GM18519 (cell line): ENCODE data around the gene SPN.
"Not testable (repeated sequence)": the region's sequence is repeated elsewhere in the genome, so short reads cannot be mapped to it uniquely, and the experiment has no call there.

ENCODE experiments used
- ATAC-seq: cut with Tn5 transposase; IDR thresholded peaks from one replicate; pipeline ENCODE4 v1.9.1; 2021; ENCODE audit warnings: mild to moderate bottlenecking, moderate library complexity; ENCODE audit not compliant: unreplicated experiment, low FRiP score

SPN gene, protein sequence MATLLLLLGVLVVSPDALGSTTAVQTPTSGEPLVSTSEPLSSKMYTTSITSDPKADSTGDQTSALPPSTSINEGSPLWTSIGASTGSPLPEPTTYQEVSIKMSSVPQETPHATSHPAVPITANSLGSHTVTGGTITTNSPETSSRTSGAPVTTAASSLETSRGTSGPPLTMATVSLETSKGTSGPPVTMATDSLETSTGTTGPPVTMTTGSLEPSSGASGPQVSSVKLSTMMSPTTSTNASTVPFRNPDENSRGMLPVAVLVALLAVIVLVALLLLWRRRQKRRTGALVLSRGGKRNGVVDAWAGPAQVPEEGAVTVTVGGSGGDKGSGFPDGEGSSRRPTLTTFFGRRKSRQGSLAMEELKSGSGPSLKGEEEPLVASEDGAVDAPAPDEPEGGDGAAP

GRCh38 chr16:29663016-29663806, at the start of gene SPN:
TSS of gene SPN (plus strand) at chr16:29663247. CDS start at chr16:29663729, 482 bp downstream.
- ATAC-seq = no peak

DNA sequence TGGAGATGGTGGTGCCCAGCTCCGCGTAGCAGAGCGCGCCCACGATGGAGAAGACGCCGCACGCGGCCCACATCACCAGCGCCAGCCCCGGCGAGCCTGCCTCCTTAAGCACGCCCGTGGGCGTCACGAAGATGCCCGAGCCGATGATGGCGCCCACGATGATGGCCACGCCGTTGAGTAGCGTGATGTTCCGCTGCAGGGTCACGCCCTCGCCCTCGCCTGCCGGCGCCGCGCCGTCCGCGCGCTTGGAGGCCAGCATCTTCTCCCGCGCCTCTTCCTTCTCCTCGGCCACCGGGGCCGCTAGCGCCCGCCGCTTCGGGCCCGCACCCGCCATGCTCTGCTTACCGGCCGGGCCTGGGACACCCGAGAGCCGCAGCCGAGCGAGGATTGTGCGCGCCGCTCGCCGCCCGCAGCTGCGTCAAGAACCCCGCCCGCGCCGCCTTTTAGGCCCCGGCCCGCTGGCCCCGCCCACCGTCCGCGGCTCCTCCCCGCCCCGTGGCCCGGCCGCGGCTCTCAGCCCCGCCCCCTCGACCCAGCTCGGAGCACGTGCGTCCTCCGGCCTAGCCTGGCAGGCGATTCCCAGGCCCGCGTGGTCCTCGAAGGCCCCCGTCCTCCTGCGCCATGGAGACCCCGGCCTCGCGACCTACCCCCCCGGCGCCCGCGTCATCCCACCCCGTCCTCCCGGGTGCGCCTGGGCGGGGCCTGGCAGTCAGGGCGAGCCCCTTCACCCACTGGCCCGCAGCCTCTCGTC, 49.6 kb upstream of the SPN start:
- ATAC-seq = not testable (repeated sequence)

DNA sequence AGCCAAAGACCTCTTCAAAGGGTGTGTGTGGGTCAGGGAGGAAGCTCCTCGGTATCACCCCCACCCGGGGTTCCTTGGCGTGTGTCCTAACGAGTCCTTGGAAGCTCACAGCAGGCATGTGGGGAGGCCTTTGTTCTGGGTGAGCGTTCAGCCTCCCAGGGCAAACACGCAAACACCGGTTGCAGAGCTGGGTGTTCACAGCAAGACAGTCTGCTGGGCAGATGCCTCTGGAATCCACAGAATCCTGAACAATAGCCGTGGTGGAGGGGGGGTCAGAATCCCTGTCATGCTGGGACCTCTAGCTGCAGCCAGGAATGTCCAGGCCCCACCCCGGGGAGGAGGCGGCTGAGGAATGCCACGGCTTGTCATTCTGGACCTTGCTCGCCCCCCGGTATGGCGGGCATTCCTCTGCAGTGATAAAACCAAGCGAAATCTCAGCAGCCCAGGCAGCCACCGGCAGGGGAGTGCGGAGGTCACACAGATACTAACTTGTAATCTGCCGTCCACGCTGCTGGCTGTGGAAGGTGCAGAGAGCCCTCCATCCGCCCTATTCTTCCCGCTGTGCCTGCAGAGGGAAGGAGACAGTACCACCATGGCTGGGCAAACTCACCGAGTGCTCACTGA, 48.2 kb upstream of the SPN start:
- not testable (repeated sequence) for ATAC-seq

GRCh38 chr16:29616127-29616526, 46.9 kb upstream of the SPN start:
- not testable (repeated sequence) for ATAC-seq

DNA sequence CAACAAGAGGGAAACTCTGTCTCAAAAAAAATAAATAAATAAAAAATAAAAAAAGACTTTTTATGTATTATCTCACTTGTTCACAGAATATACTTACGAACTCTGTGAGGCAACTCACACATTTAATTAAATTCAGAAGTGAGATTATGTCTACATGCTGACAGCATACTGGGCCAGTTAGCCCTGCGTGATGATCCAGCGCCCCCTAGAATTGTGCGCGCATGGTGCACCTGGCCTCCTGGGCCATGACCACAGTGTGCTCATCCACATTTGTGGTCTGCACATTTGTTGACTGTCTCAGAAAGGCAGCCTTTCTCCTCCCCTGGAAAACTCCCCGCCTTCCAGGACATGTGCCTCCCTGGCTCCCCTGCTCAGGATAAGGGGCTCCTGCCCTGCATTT, 42.5 kb upstream of the SPN start:
- not testable (repeated sequence) for ATAC-seq

DNA sequence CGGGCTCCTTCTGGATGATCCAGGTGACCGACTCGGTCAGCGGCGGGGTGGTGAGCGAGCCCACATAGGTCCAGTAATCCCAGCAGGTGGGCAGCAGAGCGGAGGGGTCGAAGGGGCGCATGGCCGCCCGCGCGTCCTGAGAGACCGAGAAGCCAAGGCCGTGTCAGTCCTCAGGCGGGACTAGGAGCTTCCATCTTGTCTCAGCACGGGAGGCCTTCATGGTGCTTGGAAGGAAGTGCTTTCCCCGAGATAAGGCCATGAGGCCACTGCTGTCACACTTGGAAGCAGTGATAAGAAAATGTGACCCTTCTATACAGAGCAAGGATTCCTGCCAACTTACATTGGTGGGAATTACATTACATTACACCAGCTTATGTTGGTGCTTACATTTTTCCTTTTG, 40.3 kb upstream of the SPN start:
- not testable (repeated sequence) for ATAC-seq

GRCh38 chr16:29623253-29623652, 39.8 kb upstream of the SPN start:
- not testable (repeated sequence) for ATAC-seq

- ATAC-seq = not testable (repeated sequence)
Measured at GRCh38 chr16:29625114-29625513, 37.9 kb upstream of the SPN start.

GRCh38 chr16:29626778-29627331, 36.2 kb upstream of the SPN start:
- not testable (repeated sequence) for ATAC-seq

DNA sequence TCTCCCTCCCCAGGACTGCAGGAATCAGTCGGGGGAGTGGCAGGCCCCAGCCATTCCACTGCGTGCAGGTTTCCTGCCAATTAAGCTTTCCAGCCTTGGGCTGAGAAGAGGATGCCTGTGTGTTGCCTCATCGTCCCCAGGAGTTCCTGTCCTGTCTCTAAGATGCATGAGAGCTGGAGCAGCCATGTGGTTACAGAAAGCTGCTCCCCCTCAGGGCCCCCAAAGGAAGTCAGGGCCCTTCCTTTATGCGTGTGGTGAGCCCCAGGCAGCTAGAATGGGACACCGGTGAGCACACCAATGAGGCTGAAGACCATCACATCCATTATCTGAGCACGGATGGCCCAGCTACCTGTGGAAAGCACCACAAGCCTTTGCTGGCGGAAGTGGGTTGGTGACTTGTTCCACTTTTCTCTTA, 35.4 kb upstream of the SPN start:
- ATAC-seq = not testable (repeated sequence)

- not testable (repeated sequence) for ATAC-seq
Measured at GRCh38 chr16:29628707-29629106, 34.3 kb upstream of the SPN start.

GRCh38 chr16:29629318-29629717, 33.7 kb upstream of the SPN start:
- ATAC-seq = not testable (repeated sequence)

GRCh38 chr16:29631658-29632057, 31.4 kb upstream of the SPN start:
- not testable (repeated sequence) for ATAC-seq

GRCh38 chr16:29635902-29636301, 27.1 kb upstream of the SPN start:
- not testable (repeated sequence) for ATAC-seq

- ATAC-seq = not testable (repeated sequence)
Measured at GRCh38 chr16:29636368-29636767, 26.7 kb upstream of the SPN start.

DNA sequence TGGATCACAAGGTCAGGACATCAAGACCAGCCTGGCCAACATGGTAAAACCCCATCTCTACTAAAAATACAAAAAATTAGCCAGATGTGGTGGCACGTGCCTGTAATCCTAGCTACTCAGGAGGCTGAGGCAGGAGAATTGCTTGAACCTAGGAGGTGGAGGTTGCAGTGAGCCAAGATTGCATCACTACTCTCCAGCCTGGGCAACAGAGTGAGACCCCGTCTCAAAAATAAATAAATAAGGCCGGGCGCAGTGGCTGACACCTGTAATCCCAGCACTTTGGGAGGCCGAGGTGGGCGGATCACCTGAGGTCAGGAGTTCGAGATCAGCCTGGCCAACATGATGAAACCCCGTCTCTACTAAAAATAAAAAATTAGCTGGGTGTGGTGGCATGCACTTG, 24.3 kb upstream of the SPN start:
- ATAC-seq = not testable (repeated sequence)

GRCh38 chr16:29641561-29641960, 21.5 kb upstream of the SPN start:
- ATAC-seq = no peak

GRCh38 chr16:29643596-29643995, 19.5 kb upstream of the SPN start:
- no peak for ATAC-seq

DNA sequence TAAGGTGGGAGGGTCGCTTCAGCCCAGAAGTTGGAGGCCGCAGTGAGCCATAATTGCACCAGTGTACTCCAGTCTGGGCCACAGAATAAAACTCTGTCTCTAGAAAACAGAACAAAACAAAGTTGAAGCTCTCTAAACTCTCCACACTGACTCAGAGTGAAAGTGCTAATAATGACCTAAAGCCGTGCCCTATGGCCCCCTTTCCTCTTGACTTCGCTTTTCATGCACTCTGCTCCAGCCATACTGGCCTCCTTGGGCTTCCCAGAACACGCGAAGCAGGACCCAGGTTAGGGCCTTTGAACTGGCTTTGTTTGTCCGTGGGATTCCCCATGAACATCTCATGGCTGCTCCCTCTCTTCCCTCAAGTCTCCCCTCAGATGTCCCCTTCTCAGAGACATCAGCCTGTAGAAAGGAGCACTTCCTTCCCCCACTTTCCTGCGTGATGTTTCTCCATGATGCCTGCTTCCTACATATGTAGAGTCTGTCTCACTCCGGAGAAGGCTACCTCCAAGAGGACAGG, 18.6 kb upstream of the SPN start:
- no peak for ATAC-seq
